HEK293 (cell line): ENCODE results near the gene NRP2.

Experiments used
- CTCF ChIP-seq: fragments of 450-650 bp; formaldehyde crosslinking; IDR thresholded peaks from 2 replicates; pipeline ENCODE4 v1.5.1; 2016; ENCODE audit warnings: missing biosample characterization, missing genetic modification characterization
- GLI2 ChIP-seq: fragments of 450-650 bp; formaldehyde crosslinking; IDR thresholded peaks from 2 replicates; pipeline ENCODE4; 2017; ENCODE audit warnings: missing biosample characterization, missing genetic modification characterization, low read depth, borderline replicate concordance
- GLIS1 ChIP-seq: fragments of 450-650 bp; formaldehyde crosslinking; IDR thresholded peaks from 2 replicates; pipeline ENCODE4 v1.5.1; 2016; ENCODE audit warnings: missing biosample characterization, missing genetic modification characterization
- MEIS1 ChIP-seq: sonication (generic); formaldehyde crosslinking; IDR thresholded peaks from 2 replicates; pipeline ENCODE4 v1.8.1; 2022; ENCODE audit warnings: missing genetic modification reagents, mild to moderate bottlenecking, borderline replicate concordance
- SETDB1 ChIP-seq: IDR thresholded peaks from one replicate; pipeline ENCODE4 v1.6.1; 2017; ENCODE audit warnings: mild to moderate bottlenecking, low read length, moderate library complexity, mixed read lengths; ENCODE audit not compliant: insufficient read length
- ZNF148 ChIP-seq: fragments of 450-650 bp; formaldehyde crosslinking; IDR thresholded peaks from 2 replicates; pipeline ENCODE4 v1.5.0; 2017; ENCODE audit warnings: missing biosample characterization, missing genetic modification characterization, borderline replicate concordance
- ZNF248 ChIP-seq: fragments of 450-650 bp; formaldehyde crosslinking; IDR thresholded peaks from 2 replicates; pipeline ENCODE4 v1.5.1; 2017; ENCODE audit warnings: missing biosample characterization, missing genetic modification characterization
- ZNF292 ChIP-seq: fragments of 450-650 bp; formaldehyde crosslinking; IDR thresholded peaks from 2 replicates; pipeline ENCODE4 v1.5.1; 2016; ENCODE audit warnings: low read depth, missing biosample characterization, missing genetic modification characterization, borderline replicate concordance
- ZNF324 ChIP-seq: fragments of 450-650 bp; formaldehyde crosslinking; IDR thresholded peaks from 2 replicates; pipeline ENCODE4 v1.5.1; 2016; ENCODE audit warnings: missing biosample characterization, missing genetic modification characterization
- ZNF629 ChIP-seq: fragments of 450-650 bp; formaldehyde crosslinking; IDR thresholded peaks from 2 replicates; pipeline ENCODE4 v1.5.1; 2017; ENCODE audit warnings: missing biosample characterization, missing genetic modification characterization
- ZNF658 ChIP-seq: fragments of 450-650 bp; formaldehyde crosslinking; IDR thresholded peaks from 2 replicates; pipeline ENCODE4; 2016; ENCODE audit warnings: missing biosample characterization, missing genetic modification characterization
- TF ChIP-seq, protein P1 (sequence below): sonication (generic); formaldehyde crosslinking; IDR thresholded peaks from 2 replicates; pipeline ENCODE4 v1.8.1; 2022; ENCODE audit warnings: mild to moderate bottlenecking, moderate library complexity, missing genetic modification reagents

- TF ChIP-seq ZNF658 (no peak), CTCF (tag by site-specific recombination) (no peak), MEIS1 (CRISPR knock-in tag) (no peak), ZNF148 (no peak), ZNF629 (tag by site-specific recombination) (no peak), GLIS1 (no peak), GLI2 (tag by site-specific recombination) (no peak), SETDB1 (no peak), ZNF248 (no peak), ZNF324 (tag by site-specific recombination) (no peak), ZNF292 (tag by site-specific recombination) (no peak)
- TF ChIP-seq, protein P1, sequence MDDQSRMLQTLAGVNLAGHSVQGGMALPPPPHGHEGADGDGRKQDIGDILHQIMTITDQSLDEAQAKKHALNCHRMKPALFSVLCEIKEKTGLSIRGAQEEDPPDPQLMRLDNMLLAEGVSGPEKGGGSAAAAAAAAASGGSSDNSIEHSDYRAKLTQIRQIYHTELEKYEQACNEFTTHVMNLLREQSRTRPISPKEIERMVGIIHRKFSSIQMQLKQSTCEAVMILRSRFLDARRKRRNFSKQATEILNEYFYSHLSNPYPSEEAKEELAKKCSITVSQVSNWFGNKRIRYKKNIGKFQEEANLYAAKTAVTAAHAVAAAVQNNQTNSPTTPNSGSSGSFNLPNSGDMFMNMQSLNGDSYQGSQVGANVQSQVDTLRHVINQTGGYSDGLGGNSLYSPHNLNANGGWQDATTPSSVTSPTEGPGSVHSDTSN (CRISPR knock-in tag), result no peak
Measured at GRCh38 chr2:205695460-205695991, 13.2 kb downstream of the NRP2 start.
